WTC11 (cell line): ENCODE results near the gene ZFPM1. TPM values are rescaled to one million over a fixed set of nuclear protein-coding genes. Genes with fewer than 3 reads are reported as not detected.

Experiments
- ATAC-seq: fragments of 200-7000 bp; cut with Tn5 transposase; 2 replicates; pipeline ENCODE4 v1.10.0; 2021; ENCODE audit warnings: mild to moderate bottlenecking, moderate library complexity
- CTCF ChIA-PET: fragments of 300-600 bp; sonication (Branson Sonifier 250); formaldehyde crosslinking; loops from one replicate; lab custom pipeline; 2021; ENCODE audit warnings: antibody characterized with exemption; lab: Charles Lee
- POLR2A ChIA-PET: fragments of 350-600 bp; sonication (Branson Sonifier 250); formaldehyde crosslinking; loops from one replicate; lab custom pipeline; 2021; ENCODE audit warnings: antibody characterized with exemption; lab: Charles Lee
- DNase-seq: peaks from one replicate; pipeline ENCODE4 v3.0.0; 2021; ENCODE audit warnings: low spot score
- H3K27ac Mint-ChIP-seq: 2 replicates; pipeline ENCODE4 v1.8.0; 2021; ENCODE audit warnings: mixed read lengths
- H3K27me3 Mint-ChIP-seq: 2 replicates; pipeline ENCODE4 v1.8.0; 2021; ENCODE audit warnings: low read depth, mild to moderate bottlenecking, moderate library complexity, mixed read lengths
- H3K36me3 Mint-ChIP-seq: 2 replicates; pipeline ENCODE4 v1.8.0; 2021; ENCODE audit warnings: mixed read lengths
- H3K4me1 Mint-ChIP-seq: 2 replicates; pipeline ENCODE4 v1.8.0; 2022; ENCODE audit warnings: mixed read lengths
- H3K4me3 Mint-ChIP-seq: 2 replicates; pipeline ENCODE4 v1.8.0; 2021; ENCODE audit warnings: mild to moderate bottlenecking, moderate library complexity, mixed read lengths
- H3K9me3 Mint-ChIP-seq: 2 replicates; pipeline ENCODE4 v1.8.0; 2021; ENCODE audit warnings: mixed read lengths
- EMX1 ChIP-seq: fragments of 250-450 bp; sonication (Bioruptor Pico); IDR thresholded peaks from 2 replicates; pipeline ENCODE4 v1.8.0; 2021; ENCODE audit warnings: mild to moderate bottlenecking
- ESRRA ChIP-seq: sonication (generic); formaldehyde crosslinking; IDR thresholded peaks from 2 replicates; pipeline ENCODE4 v1.8.1; 2022; ENCODE audit warnings: mild to moderate bottlenecking, missing genetic modification reagents, borderline replicate concordance
- FOXK1 ChIP-seq: sonication (generic); formaldehyde crosslinking; IDR thresholded peaks from 2 replicates; pipeline ENCODE4 v1.8.0; 2022; ENCODE audit warnings: mild to moderate bottlenecking, moderate library complexity, missing genetic modification reagents
- GTF2I ChIP-seq: fragments of 250-450 bp; sonication (Bioruptor Pico); conservative IDR thresholded peaks from 2 replicates; pipeline ENCODE4 v1.4.0; 2021; ENCODE audit warnings: mild to moderate bottlenecking
- JAZF1 ChIP-seq: fragments of 250-450 bp; sonication (Bioruptor Pico); IDR thresholded peaks from 2 replicates; pipeline ENCODE4 v1.9.0; 2021; ENCODE audit warnings: moderate library complexity, mild to moderate bottlenecking, inconsistent platforms
- MYBL2 ChIP-seq: sonication (generic); formaldehyde crosslinking; IDR thresholded peaks from 2 replicates; pipeline ENCODE4 v1.8.1; 2023; ENCODE audit warnings: mild to moderate bottlenecking, moderate library complexity, missing genetic modification reagents
- TEAD1 ChIP-seq: sonication (generic); formaldehyde crosslinking; IDR thresholded peaks from 2 replicates; pipeline ENCODE4 v1.8.0; 2022; ENCODE audit warnings: mild to moderate bottlenecking, missing genetic modification reagents
- TP53 ChIP-seq: sonication (generic); formaldehyde crosslinking; IDR thresholded peaks from 2 replicates; pipeline ENCODE4 v1.8.1; 2023; ENCODE audit warnings: mild to moderate bottlenecking, missing genetic modification reagents
- ZNF138 ChIP-seq: sonication (generic); formaldehyde crosslinking; conservative IDR thresholded peaks from 2 replicates; pipeline ENCODE4 v1.8.1; 2022; ENCODE audit warnings: mild to moderate bottlenecking, moderate library complexity, missing genetic modification reagents
- ZNF219 ChIP-seq: sonication (generic); formaldehyde crosslinking; IDR thresholded peaks from 2 replicates; pipeline ENCODE4 v1.8.0; 2023; ENCODE audit warnings: missing genetic modification reagents, mild to moderate bottlenecking, borderline replicate concordance
- ZNF263 ChIP-seq: sonication (generic); formaldehyde crosslinking; IDR thresholded peaks from 2 replicates; pipeline ENCODE4 v1.8.1; 2022; ENCODE audit warnings: low read depth, mild to moderate bottlenecking, moderate library complexity, missing genetic modification reagents
- ZNF396 ChIP-seq: fragments of 250-450 bp; sonication (Bioruptor Pico); IDR thresholded peaks from 2 replicates; pipeline ENCODE4 v1.8.0; 2021; ENCODE audit warnings: mild to moderate bottlenecking, moderate library complexity, borderline replicate concordance
- ZNF423 ChIP-seq: fragments of 250-450 bp; sonication (Bioruptor Pico); IDR thresholded peaks from 2 replicates; pipeline ENCODE4 v2.1.2; 2022; ENCODE audit warnings: mild to moderate bottlenecking, moderate library complexity
- total RNA-seq: library from RNA; stranded (reverse); gene quantifications from 3 replicates; pipeline ENCODE4 v1.2.3, GENCODE V29; 2021
- TF ChIP-seq, protein P1 (sequence below): sonication (generic); formaldehyde crosslinking; IDR thresholded peaks from 2 replicates; pipeline ENCODE4 v1.8.0; 2022; ENCODE audit warnings: mild to moderate bottlenecking, missing genetic modification reagents
- TF ChIP-seq, protein P2 (sequence below): sonication (generic); formaldehyde crosslinking; IDR thresholded peaks from 2 replicates; pipeline ENCODE4 v1.8.1; 2022; ENCODE audit warnings: mild to moderate bottlenecking, missing genetic modification reagents, moderate library complexity, borderline replicate concordance
- TF ChIP-seq, protein P3 (sequence below): fragments of 250-450 bp; sonication (Bioruptor Pico); IDR thresholded peaks from 2 replicates; pipeline ENCODE4 v1.9.0; 2021; ENCODE audit warnings: mild to moderate bottlenecking
- TF ChIP-seq, protein P4 (sequence below): sonication (generic); formaldehyde crosslinking; IDR thresholded peaks from 2 replicates; pipeline ENCODE4 v1.8.1; 2022; ENCODE audit warnings: mild to moderate bottlenecking, moderate library complexity, missing genetic modification reagents
- TF ChIP-seq, protein P5 (sequence below): fragments of 250-450 bp; sonication (Bioruptor Pico); IDR thresholded peaks from 2 replicates; pipeline ENCODE4 v1.9.0; 2021; ENCODE audit warnings: moderate library complexity, mild to moderate bottlenecking, inconsistent platforms, borderline replicate concordance
- TF ChIP-seq, protein P6 (sequence below): sonication (generic); formaldehyde crosslinking; IDR thresholded peaks from 2 replicates; pipeline ENCODE4 v1.8.0; 2022; ENCODE audit warnings: mild to moderate bottlenecking, missing genetic modification reagents
- TF ChIP-seq, protein P7 (sequence below): sonication (generic); formaldehyde crosslinking; IDR thresholded peaks from 2 replicates; pipeline ENCODE4 v1.8.1; 2023; ENCODE audit warnings: mild to moderate bottlenecking, missing genetic modification reagents

The ZFPM1 gene
- total RNA-seq, 1 experiment from 2014 or later = 9.3 TPM

DNA sequence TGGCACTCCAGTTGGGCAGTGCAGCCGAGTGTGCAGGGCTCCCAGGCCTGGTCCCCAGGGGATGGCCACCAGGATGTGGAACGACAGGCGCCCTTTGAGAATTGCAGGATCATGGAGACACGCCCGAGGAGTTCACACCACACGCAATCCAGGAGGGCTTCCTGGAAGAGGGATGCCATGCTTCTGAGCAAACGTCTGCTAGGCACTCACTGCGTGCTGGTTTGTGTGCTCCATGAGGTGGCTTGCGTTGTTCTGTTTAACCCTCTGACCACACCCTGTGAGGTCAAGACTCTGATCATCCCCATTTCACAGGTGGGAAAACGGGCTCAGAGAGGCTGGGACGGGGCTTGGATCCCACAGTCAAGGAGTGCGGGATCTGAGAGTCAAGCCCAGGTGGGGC is 32.6 kb upstream of the ZFPM1 start:
- ATAC-seq = no peak
- TF ChIP-seq MYBL2 (CRISPR knock-in tag) (no peak), ESRRA (CRISPR knock-in tag) (no peak)
- TF ChIP-seq, protein P1, sequence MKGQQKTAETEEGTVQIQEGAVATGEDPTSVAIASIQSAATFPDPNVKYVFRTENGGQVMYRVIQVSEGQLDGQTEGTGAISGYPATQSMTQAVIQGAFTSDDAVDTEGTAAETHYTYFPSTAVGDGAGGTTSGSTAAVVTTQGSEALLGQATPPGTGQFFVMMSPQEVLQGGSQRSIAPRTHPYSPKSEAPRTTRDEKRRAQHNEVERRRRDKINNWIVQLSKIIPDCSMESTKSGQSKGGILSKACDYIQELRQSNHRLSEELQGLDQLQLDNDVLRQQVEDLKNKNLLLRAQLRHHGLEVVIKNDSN (CRISPR knock-in tag) = no peak
- TF ChIP-seq, all 79 proteins: peak for 0
- H3K27me3 Mint-ChIP-seq = no peaks in the 10 kb centered on the region; the same call in 1 of the 2 replicates
- no peak for DNase-seq
- H3K4me3 Mint-ChIP-seq = no peak overlapping the region
- POLR2A ChIA-PET = no interaction called here
- no peaks in the 10 kb centered on the region for H3K4me1 Mint-ChIP-seq
- no peak overlapping the region for H3K27ac Mint-ChIP-seq
- no peaks in the 10 kb centered on the region for H3K36me3 Mint-ChIP-seq
- no peaks in the 10 kb centered on the region for H3K9me3 Mint-ChIP-seq
- CTCF ChIA-PET = interaction anchor here (1.8 kb wide), 1 partner anchor 17 kb away, joined by 8 read pairs; no protein-coding TSS in a partner anchor

DNA sequence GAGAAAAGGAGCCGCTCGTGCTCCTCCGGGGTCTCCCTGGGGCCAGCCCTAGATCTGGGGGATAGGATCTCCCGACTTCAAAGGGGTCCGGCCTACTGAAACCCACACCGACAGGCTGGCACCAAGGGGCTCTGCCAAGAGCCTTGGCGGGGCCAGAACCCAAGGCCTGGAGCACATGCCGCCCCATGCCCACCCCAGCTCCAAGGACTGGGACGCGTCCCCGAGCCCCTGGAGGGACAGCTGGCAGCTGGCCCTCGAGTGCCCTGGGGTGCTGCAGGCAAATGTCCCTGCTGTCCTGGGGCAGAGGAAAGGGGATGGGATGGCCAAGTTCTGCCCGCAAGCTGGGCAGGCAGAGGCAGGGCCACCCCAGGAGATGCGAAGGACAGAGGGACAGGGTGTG is 31.8 kb upstream of the ZFPM1 start:
- TF ChIP-seq JAZF1 (CRISPR knock-in tag) = no peak
- TF ChIP-seq ZNF396 (CRISPR knock-in tag) = no peak
- no peak for TF ChIP-seq FOXK1
- TF ChIP-seq, protein P2, sequence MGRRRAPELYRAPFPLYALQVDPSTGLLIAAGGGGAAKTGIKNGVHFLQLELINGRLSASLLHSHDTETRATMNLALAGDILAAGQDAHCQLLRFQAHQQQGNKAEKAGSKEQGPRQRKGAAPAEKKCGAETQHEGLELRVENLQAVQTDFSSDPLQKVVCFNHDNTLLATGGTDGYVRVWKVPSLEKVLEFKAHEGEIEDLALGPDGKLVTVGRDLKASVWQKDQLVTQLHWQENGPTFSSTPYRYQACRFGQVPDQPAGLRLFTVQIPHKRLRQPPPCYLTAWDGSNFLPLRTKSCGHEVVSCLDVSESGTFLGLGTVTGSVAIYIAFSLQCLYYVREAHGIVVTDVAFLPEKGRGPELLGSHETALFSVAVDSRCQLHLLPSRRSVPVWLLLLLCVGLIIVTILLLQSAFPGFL (CRISPR knock-in tag) = no peak
- no peak for TF ChIP-seq EMX1 (CRISPR knock-in tag)
- TF ChIP-seq, protein P3, sequence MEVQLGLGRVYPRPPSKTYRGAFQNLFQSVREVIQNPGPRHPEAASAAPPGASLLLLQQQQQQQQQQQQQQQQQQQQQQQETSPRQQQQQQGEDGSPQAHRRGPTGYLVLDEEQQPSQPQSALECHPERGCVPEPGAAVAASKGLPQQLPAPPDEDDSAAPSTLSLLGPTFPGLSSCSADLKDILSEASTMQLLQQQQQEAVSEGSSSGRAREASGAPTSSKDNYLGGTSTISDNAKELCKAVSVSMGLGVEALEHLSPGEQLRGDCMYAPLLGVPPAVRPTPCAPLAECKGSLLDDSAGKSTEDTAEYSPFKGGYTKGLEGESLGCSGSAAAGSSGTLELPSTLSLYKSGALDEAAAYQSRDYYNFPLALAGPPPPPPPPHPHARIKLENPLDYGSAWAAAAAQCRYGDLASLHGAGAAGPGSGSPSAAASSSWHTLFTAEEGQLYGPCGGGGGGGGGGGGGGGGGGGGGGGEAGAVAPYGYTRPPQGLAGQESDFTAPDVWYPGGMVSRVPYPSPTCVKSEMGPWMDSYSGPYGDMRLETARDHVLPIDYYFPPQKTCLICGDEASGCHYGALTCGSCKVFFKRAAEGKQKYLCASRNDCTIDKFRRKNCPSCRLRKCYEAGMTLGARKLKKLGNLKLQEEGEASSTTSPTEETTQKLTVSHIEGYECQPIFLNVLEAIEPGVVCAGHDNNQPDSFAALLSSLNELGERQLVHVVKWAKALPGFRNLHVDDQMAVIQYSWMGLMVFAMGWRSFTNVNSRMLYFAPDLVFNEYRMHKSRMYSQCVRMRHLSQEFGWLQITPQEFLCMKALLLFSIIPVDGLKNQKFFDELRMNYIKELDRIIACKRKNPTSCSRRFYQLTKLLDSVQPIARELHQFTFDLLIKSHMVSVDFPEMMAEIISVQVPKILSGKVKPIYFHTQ = no peak
- no peak for TF ChIP-seq ZNF138 (CRISPR knock-in tag)
- TF ChIP-seq ZNF263 (CRISPR knock-in tag) = no peak
- TF ChIP-seq, protein P4, sequence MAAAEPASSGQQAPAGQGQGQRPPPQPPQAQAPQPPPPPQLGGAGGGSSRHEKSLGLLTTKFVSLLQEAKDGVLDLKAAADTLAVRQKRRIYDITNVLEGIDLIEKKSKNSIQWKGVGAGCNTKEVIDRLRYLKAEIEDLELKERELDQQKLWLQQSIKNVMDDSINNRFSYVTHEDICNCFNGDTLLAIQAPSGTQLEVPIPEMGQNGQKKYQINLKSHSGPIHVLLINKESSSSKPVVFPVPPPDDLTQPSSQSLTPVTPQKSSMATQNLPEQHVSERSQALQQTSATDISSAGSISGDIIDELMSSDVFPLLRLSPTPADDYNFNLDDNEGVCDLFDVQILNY (CRISPR knock-in tag) = no peak
- TF ChIP-seq, protein P5, sequence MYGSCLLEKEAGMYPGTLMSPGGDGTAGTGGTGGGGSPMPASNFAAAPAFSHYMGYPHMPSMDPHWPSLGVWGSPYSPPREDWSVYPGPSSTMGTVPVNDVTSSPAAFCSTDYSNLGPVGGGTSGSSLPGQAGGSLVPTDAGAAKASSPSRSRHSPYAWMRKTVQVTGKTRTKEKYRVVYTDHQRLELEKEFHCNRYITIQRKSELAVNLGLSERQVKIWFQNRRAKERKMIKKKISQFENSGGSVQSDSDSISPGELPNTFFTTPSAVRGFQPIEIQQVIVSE (CRISPR knock-in tag) = no peak
- TF ChIP-seq, protein P6, sequence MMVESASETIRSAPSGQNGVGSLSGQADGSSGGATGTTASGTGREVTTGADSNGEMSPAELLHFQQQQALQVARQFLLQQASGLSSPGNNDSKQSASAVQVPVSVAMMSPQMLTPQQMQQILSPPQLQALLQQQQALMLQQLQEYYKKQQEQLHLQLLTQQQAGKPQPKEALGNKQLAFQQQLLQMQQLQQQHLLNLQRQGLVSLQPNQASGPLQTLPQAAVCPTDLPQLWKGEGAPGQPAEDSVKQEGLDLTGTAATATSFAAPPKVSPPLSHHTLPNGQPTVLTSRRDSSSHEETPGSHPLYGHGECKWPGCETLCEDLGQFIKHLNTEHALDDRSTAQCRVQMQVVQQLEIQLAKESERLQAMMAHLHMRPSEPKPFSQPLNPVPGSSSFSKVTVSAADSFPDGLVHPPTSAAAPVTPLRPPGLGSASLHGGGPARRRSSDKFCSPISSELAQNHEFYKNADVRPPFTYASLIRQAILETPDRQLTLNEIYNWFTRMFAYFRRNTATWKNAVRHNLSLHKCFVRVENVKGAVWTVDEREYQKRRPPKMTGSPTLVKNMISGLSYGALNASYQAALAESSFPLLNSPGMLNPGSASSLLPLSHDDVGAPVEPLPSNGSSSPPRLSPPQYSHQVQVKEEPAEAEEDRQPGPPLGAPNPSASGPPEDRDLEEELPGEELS (CRISPR knock-in tag) = no peak
- no peak for TF ChIP-seq ZNF219 (CRISPR knock-in tag)
- TF ChIP-seq GTF2I (CRISPR knock-in tag) = no peak
- no peak for TF ChIP-seq ZNF423
- TF ChIP-seq, protein P7, sequence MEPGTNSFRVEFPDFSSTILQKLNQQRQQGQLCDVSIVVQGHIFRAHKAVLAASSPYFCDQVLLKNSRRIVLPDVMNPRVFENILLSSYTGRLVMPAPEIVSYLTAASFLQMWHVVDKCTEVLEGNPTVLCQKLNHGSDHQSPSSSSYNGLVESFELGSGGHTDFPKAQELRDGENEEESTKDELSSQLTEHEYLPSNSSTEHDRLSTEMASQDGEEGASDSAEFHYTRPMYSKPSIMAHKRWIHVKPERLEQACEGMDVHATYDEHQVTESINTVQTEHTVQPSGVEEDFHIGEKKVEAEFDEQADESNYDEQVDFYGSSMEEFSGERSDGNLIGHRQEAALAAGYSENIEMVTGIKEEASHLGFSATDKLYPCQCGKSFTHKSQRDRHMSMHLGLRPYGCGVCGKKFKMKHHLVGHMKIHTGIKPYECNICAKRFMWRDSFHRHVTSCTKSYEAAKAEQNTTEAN (CRISPR knock-in tag) = no peak
- TF ChIP-seq TEAD1 (CRISPR knock-in tag) = no peak
- TF ChIP-seq TP53 (CRISPR knock-in tag) = no peak
- Mint-ChIP-seq H3K27ac (no peak overlapping the region), H3K9me3 (no peaks in the 10 kb centered on the region), H3K4me1 (no peaks in the 10 kb centered on the region), H3K27me3 (no peaks in the 10 kb centered on the region; the same call in 1 of the 2 replicates), H3K4me3 (no peak overlapping the region), H3K36me3 (no peaks in the 10 kb centered on the region)
- DNase-seq (no peak), ATAC-seq (no peak)
- CTCF ChIA-PET = no interaction called here
- POLR2A ChIA-PET = no interaction called here
